CD4-positive, alpha-beta T cell treated with Interleukin-12 subunit alpha and Interleukin-12 subunit beta, for 1 hour (primary cell): ENCODE results near the gene NRG3.
"Not testable (repeated sequence)": the region's sequence is repeated elsewhere in the genome, so short reads cannot be mapped to it uniquely, and the experiment has no call there.

Experiments used
- DNase-seq: peaks from one replicate; pipeline ENCODE4 v3.0.0-alpha.2; 2020

NRG3 gene

GRCh38 chr10:82308641-82309040 is 433.6 kb downstream of the NRG3 start:
- no peak for DNase-seq

- DNase-seq, result no peak
These were observed 435.8 kb downstream of the NRG3 start for GRCh38 chr10:82310839-82311238.

GRCh38 chr10:82313401-82313800 is 438.4 kb downstream of the NRG3 start:
- DNase-seq, result no peak

DNA sequence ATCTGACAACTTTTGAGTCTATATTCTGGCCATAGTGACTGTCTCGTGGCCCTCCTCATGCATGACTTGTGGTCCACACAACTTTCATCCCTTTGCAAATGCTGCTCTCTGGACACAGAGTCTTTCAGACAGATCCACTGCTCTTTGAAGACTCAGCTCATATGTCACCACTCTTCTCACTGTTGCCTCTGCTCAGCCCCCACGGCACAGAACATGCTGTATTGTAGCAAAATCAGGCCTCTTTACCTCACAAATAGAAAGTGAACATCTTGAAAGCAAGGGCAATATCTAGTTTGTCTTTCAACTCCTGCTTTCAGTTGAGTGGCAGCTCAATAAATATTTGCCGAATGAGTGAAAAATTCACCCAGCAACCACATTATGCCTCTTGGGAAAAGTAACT is 443.5 kb downstream of the NRG3 start:
- no peak for DNase-seq

- no peak for DNase-seq
These were observed 444.1 kb downstream of the NRG3 start for GRCh38 chr10:82319074-82319473.

DNA sequence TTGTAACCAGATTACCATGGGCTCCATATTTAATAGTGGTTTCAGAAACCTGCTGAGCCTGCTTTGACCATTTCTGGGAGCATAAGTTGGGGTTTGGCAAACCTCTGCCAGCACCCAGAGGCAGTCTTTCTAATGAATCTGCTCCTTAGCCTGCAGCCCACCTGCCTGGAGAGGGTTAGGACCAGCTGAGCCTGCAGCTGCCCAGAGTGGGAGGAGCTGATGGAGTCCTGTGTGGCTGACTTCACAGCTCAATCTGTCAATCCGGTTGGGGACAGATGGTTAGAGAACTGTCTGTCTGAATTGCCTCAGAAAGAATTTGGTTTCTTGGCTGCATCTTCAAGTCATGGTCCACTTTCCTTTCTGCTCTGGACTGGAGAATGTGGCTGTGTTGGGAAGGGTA is 444.6 kb downstream of the NRG3 start:
- no peak for DNase-seq

DNA sequence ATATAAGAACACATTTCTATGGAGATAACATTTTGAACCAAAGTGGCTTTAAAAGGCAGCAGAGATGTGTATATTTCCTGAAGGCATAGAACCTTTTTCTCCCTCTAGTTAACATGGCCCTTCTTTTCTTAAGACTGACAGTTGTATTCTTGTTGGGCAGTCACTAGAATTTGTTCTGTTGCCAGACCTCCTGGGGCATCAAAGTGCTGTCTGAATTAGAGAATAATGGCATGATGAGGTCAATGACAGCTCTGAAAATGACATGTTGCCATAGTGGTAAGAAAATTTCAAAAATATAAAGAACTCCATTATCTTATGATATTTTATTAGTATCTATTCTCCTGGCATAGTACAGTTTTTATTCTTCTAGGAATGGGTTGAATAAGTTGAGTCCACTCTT is 446.7 kb downstream of the NRG3 start:
- DNase-seq, result no peak

DNA sequence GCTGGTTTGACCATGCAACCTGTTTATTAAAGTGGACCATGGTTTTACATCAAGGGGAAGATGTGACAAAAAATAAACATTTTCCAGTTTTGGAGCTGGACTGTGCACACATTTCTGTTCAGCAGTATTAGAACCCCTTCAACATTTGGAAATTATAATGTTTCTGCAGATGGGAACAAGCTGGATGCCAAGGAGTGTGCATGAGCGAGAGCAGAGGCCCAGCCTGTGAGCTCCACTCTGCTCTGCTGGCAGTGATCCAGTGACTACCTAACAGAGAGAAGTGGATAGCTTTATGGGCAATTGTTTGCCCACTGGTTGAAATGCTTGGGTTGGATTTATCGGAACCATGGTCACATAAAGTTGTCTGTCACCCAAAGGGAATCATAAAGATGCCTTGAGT is 456.7 kb downstream of the NRG3 start:
- no peak for DNase-seq

DNA sequence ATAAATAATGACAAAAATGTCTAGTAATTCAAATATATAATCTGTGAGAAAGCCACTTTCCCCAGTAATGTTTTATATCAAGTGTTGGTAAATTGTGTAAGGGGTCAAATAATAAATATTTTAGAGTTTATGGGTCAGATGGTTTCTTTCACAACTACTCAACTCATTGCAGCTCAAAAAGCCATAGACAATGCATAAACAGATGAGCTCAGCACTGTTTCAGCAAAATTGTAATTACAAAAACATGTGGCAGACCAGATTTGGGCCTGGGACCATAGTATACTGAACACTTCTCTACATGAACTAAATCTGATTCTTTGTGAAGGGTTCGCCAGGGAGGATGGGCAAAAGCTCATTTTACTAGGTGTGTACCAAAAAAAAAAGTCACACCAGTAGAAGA is 460.8 kb downstream of the NRG3 start:
- no peak for DNase-seq

- no peak for DNase-seq
These were observed 465.2 kb downstream of the NRG3 start for GRCh38 chr10:82340166-82340565.

DNA sequence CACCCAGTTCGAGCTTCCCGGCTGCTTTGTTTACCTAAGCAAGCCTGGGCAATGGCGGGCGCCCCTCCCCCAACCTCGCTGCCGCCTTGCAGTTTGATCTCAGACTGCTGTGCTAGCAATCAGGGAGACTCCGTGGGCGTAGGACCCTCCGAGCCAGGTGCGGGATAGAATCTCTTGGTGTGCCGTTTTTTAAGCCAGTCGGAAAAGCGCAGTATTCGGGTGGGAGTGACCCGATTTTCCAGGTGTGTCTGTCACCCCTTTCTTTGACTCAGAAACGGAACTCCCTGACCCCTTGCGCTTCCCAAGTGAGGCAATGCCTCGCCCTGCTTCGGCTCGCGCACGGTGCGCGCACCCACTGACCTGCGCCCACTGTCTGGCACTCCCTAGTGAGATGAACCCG is 474.6 kb downstream of the NRG3 start:
- not testable (repeated sequence) for DNase-seq

DNA sequence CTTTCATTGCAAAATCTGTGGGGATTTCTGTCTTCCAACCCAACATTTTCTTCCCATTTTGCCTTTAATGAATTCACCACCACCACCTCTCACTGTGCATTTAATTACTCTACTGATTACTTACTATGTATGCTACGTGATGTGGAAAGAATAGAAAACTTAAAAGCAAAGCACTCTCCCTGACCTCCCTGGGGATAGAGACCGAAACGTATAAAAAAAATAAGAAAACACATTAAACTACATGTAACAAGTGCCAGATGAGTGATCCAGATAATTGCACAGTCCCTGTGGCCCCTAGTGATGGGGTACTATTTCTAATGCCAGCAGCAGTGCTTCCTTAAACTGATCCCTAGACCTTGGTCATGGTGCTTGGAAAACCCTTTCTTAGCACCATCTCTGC is 478.4 kb downstream of the NRG3 start:
- no peak for DNase-seq

DNA sequence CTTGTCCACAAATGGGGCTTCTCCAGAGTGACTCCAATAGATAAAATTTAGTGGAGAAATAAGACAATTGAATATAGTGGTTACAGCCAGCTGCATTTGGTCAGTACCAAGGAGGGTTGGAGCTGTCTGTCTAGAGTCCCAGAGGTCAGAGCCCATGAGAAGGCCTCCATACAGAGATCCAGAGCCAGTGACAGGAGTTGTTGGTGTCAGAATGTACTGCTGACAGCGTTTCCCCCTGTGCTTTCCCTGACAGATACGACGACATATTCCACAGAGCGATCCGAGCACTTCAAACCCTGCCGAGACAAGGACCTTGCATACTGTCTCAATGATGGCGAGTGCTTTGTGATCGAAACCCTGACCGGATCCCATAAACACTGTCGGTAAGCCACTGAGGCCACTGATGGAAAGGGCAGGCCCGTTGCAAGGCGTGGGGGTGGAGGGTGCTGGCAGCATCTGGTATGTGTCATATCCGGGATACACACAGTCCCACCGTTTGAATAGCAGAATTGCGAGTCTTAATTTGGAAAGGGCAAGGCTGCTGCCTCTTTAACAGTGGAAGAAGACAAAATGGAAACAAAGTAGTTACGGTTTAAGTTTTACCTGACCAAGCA is 483.6 kb downstream of the NRG3 start:
- DNase-seq, result no peak

DNA sequence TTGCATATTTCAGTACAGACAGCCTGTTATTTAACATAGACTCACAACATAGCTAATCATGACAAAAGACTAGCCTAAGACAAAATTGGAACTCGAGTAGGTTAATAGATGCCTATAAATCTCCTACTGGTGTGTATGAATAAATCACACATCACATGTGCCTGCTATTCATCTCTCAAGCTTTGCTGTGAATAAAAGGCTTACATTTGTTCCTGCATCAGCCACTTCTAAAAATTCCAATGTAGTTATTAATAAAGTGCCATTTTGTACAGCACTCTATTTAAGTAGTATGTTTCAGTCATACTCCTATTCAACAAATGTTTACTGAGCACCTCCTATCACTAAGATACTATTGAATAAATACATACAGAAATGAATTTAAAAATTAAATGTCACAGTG is 486.3 kb downstream of the NRG3 start:
- no peak for DNase-seq

DNA sequence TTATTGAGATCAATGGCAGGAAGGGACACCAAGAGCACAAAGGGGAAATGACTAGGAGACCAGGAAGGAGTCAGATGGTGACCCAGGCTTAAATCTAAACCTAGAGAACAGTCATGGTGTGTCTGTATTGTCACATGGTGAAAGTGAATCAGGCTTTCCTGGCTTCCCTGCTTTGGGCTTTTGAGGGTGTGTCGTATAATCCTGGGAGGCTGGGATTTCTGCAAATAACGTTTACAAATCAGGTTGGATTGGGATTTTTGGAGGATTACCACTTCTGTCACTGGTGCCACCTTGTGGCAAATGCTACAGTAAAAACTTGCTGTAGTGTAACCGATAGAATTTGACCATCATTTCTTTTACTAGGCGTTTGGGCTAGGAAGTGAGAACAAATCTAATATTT is 502.6 kb downstream of the NRG3 start:
- no peak for DNase-seq

- no peak for DNase-seq
These were observed 503.2 kb downstream of the NRG3 start for GRCh38 chr10:82378146-82378545.

DNA sequence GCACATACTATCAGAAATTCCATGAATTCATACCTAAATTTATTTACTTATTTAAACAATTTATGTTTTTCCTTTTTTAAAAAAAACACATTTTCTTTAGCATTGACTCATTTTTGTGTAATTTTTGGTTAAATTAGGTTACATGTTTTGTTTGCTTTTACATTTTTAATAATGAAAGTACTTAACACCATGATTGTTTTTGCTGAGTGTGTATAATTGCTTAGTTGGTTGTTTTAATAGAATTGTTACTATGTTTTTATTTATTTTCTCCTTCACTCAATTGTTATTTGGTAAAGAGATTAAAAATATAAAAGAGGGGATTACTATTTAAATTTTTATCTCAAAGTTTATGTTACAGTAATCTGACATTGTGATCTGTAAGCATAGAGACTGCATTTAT is 508.4 kb downstream of the NRG3 start:
- no peak for DNase-seq

DNA sequence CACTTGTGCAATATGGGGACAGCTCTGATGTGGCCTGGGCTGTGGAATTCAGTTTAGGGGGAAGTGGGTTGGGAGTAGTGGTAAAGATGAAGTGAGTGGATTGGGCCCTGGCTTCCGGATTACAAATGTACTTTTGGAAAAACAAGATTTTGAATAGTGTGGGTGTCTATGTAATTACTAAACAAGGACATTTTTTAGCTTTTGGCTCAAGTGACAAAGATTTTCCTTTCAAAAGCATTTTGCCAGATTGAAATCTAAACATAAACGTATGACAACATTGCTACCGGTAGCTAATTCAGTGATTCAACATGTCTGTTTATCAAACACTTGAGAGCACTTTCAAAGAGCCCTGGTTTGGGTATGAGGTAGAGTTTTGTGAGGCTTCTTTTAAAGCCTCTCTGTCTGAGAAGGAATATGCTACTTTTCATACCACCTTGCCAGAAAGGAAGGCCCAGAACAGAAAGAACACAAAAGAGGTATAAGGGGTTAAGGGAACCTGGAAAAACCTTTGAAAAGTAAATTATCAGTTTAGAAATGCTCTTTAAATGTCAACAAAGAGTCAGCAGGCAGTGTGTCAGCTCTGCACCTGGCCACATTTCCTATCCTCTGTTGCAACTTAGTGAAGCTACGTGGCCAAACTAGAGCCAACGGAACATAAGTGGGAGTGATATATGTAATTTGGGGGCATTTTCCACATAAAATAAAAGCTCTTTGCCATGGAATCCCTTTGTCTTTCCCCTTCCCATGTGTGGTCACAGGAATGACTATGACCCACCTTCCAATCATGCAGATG is 516.1 kb downstream of the NRG3 start:
- no peak for DNase-seq

DNA sequence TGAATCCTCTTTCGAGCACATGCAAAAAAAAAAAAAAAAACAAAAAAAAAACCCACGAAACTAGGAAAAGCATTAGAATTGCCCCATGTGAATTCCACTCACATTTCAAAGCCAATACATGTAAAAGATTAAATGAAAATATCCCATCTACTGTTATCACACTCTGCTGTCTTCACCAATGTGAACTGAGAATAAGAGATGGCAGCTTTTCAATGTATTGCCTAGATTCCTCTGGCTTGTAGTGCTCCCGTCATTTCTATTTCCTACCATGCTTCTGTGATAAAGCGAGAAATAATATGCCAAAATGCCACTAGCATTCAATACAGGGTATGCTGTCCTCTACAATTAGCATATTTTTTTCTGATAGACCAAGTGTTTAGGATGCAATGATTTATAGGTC is 517.0 kb downstream of the NRG3 start:
- no peak for DNase-seq

- DNase-seq, result no peak
These were observed 517.5 kb downstream of the NRG3 start for GRCh38 chr10:82392533-82392932.

DNA sequence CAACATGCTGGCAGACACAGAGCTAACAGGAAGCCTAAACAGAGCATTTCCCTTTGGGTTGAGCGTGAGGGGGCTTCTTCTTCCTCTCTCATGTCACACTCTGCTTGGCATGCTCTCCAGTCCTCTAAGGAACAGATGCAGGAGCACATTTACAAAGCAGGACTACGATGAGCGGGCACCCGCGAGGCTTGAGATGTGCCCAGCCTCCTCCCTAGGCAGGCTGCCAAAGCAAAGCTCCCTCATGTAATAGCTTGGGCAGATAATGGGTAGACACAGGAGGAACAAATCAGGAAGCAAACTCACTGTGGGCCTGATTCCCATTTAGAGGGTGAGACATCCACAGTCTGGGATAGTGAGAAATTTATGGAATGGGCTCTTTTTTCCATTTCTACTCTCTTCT is 519.1 kb downstream of the NRG3 start:
- DNase-seq, result no peak

DNA sequence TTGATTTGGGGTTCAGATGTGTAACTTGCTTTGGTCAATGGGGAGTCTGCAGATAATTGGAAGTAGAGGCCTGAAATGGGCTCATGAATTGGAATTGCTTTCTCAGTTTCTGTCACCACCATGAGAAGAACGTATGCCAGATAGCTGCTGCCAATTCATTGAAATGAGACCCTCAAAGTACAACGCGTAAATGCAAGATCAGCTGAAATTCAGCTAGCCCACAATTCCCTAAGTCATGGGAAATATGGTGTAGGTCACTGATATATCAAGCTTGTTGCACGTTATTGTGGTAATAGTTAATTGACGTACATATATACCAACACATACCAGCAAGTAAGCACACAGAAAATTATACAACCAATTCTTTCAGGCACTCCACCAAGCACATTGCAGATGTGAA is 520.0 kb downstream of the NRG3 start:
- DNase-seq, result no peak

DNA sequence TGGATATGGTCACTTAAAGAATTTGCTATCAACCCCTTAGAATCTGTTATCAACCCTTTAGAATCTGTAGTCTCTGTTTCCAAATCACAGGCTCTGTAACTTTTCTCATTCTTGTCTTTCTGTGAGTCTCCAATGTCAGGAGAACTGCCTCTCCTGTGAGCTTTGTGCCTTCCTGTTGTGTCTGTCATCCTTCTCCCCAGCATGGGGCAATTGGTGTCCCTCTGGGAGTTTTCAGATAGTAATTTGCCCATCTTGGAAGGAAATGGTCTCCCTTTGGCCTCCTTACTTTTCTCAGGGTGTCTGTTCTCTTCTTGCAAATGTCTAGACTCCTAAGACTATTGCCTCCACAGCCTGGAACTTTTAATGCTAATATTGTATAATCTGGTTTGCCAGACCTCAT is 521.9 kb downstream of the NRG3 start:
- DNase-seq, result no peak

DNA sequence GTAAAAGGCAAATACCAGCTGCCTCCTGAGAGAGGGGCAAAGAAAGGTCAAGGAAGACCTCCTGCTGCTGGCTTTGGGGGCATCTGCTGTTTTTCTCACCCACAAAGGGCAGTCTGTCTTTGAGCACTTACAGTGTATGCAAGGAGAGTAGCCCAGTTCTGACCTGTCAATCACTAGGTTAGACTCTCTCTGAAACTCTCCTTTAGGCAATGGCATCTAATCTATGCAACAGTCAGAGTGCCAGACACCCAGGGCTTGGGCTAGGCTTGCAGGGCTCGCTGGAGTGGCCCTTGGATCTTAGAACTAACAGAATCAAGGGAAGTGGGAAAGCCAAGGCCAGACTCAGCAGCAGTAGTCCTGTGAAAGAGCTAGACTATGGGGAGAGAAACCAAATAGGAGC is 522.9 kb downstream of the NRG3 start:
- DNase-seq, result no peak

DNA sequence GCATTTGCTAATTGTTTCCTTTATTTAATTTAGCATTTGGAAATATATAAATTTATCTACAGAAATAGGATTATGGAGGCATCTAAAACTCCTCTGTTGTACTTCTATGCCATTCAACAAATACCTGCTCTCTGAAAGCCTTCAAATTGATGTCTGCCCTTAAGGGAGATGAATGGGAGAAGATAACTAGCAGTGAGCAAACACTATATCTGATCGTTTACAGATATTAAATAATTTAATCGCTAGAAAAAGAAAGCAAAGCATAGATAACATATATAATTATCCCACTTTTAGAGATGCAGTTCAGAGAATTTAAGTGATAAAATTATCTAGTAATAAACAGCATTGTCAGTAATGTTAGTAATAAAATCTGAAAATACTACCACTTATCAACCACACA is 524.9 kb downstream of the NRG3 start:
- no peak for DNase-seq
